Sigmoid colon (tissue), 7 donors: ENCODE data around the gene APAF1. TPM values are rescaled to one million over a fixed set of nuclear protein-coding genes. Genes with fewer than 3 reads are reported as not detected.

Experiments used
- DNase-seq: peaks from one replicate; pipeline ENCODE4 v3.0.0-alpha.2; 2019
- H3K27ac ChIP-seq, 4 donors: fragments of 200-600 bp; sonication (generic); one replicate each; pipeline ENCODE4 v1.5.1; 2016 to 2019; ENCODE audit warnings: mild to moderate bottlenecking in 1 of 4
- H3K27me3 ChIP-seq, 3 donors: fragments of 200-600 bp; sonication (generic); one replicate each; pipeline ENCODE4 v1.5.1; 2019; ENCODE audit warnings: mild to moderate bottlenecking in 1 of 3
- H3K36me3 ChIP-seq, 4 donors: fragments of 200-600 bp; sonication (generic); one replicate each; pipeline ENCODE4 v1.5.1; 2016 to 2019
- H3K4me1 ChIP-seq, 4 donors: fragments of 200-600 bp; sonication (generic); one replicate each; pipeline ENCODE4 v1.5.1; 2017 to 2019
- H3K4me3 ChIP-seq, 4 donors: fragments of 200-600 bp; sonication (generic); one replicate each; pipeline ENCODE4 v1.5.1; 2017 to 2019; ENCODE audit warnings: mild to moderate bottlenecking in 2 of 4, moderate library complexity in 1 of 4
- H3K9me3 ChIP-seq, 4 donors: fragments of 200-600 bp in 3 of 4; sonication (generic) in 3 of 4; one replicate each; pipeline versions ENCODE4 v1.5.1 to v1.6.1; 2013 to 2019
- EP300 ChIP-seq, 4 donors: sonication (generic); formaldehyde crosslinking; IDR thresholded peaks; one replicate each; pipeline ENCODE4 v1.6.1; 2017; ENCODE audit warnings: antibody characterized with exemption in 4 of 4
- POLR2A ChIP-seq, 2 donors: fragments of 450-650 bp; IDR thresholded peaks; one replicate each; pipeline ENCODE4 v1.6.1; 2016; ENCODE audit warnings: antibody characterized with exemption in 2 of 2, mild to moderate bottlenecking in 2 of 2, moderate library complexity in 2 of 2
- POLR2AphosphoS5 ChIP-seq, 4 donors: sonication (generic); formaldehyde crosslinking; IDR thresholded peaks; one replicate each; pipeline ENCODE4 v1.6.1; 2017; ENCODE audit warnings: antibody characterized with exemption in 4 of 4
- WGBS, 2 donors: extraction: QIAGEN DNeasy Blood & Tissue Kit; methylation state at CpG; one replicate each; pipeline ENCODE4 v1.1.7; 2013; 5-methylcytosine and 5-hydroxymethylcytosine counted together
- intact Hi-C: fragments of 100-400 bp; cut with DNase I; formaldehyde crosslinking; loops from one replicate; pipeline ENCODE4 v1.15.1; 2023
- polyA plus RNA-seq, 3 donors: library from polyadenylated mRNA; stranded (reverse); fragments of 200-250 nt; gene quantifications; one replicate each; pipeline ENCODE4 v1.2.3, GENCODE V29; 2013
- total RNA-seq, 4 donors: library from RNA; depleted of rRNA; stranded (reverse); fragments of >200 nt; gene quantifications; one replicate each; pipeline ENCODE4 v1.1.0, GENCODE V29; 2016
- TF ChIP-seq, protein P1 (sequence below), 4 experiments: fragments of 450-650 bp in 3 of 4; fragments of 200-600 bp in 1 of 4; IDR thresholded peaks; one replicate each; pipeline ENCODE4 v1.5.1; 2016 to 2019; ENCODE audit warnings: antibody characterized with exemption in 4 of 4, mild to moderate bottlenecking in 3 of 4, moderate library complexity in 2 of 4
- donor health status: healthy with polysubstance abuse.
- donor health status: Bipolar disorder and iron deficiency.
- donor health status: healthy.

The APAF1 gene
- total and polyA plus RNA-seq, 7 donors = 6.2 to 20.1 (median 14.6) TPM

DNA sequence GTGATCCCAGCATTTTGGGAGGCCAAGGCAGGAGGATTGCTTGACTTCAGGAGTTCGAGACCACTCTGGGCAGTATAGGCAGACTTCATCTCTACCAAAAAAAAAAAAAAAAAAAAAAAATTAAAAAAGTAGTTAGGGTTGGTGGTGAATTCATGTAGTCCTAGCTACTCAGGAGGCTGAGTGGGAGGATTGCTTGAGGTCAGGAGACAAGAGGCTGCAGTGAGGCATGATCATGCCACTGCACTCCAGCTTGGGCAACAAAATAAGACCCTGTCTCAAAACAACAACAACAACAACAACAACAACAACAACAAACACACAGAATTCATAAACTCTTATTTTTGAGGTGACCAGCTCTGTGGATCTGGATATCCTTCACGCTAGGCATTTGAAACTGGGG lies 34.5 kb upstream of the APAF1 start:
- no peaks in the 10 kb centered on the region for H3K27me3 ChIP-seq
- WGBS, 2 donors = 93 to 97% methylated on average over 2 of the region's 2 CpGs
- TF ChIP-seq POLR2A (IDR thresholded peaks at IDR 0.05) = no peak
- no peak for TF ChIP-seq EP300 (IDR thresholded peaks at IDR 0.05)
- TF ChIP-seq, protein P1, sequence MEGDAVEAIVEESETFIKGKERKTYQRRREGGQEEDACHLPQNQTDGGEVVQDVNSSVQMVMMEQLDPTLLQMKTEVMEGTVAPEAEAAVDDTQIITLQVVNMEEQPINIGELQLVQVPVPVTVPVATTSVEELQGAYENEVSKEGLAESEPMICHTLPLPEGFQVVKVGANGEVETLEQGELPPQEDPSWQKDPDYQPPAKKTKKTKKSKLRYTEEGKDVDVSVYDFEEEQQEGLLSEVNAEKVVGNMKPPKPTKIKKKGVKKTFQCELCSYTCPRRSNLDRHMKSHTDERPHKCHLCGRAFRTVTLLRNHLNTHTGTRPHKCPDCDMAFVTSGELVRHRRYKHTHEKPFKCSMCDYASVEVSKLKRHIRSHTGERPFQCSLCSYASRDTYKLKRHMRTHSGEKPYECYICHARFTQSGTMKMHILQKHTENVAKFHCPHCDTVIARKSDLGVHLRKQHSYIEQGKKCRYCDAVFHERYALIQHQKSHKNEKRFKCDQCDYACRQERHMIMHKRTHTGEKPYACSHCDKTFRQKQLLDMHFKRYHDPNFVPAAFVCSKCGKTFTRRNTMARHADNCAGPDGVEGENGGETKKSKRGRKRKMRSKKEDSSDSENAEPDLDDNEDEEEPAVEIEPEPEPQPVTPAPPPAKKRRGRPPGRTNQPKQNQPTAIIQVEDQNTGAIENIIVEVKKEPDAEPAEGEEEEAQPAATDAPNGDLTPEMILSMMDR (IDR thresholded peaks at IDR 0.05) = no peak
- no peak for TF ChIP-seq POLR2AphosphoS5 (IDR thresholded peaks at IDR 0.05)
- intact Hi-C loops = no loop called here
- no peaks in the 10 kb centered on the region for H3K9me3 ChIP-seq
- no peak for DNase-seq
- H3K4me3 ChIP-seq = no peak overlapping the region
- no peak overlapping the region for H3K27ac ChIP-seq
- H3K36me3 ChIP-seq = no peaks in the 10 kb centered on the region
- no peaks in the 10 kb centered on the region for H3K4me1 ChIP-seq

DNA sequence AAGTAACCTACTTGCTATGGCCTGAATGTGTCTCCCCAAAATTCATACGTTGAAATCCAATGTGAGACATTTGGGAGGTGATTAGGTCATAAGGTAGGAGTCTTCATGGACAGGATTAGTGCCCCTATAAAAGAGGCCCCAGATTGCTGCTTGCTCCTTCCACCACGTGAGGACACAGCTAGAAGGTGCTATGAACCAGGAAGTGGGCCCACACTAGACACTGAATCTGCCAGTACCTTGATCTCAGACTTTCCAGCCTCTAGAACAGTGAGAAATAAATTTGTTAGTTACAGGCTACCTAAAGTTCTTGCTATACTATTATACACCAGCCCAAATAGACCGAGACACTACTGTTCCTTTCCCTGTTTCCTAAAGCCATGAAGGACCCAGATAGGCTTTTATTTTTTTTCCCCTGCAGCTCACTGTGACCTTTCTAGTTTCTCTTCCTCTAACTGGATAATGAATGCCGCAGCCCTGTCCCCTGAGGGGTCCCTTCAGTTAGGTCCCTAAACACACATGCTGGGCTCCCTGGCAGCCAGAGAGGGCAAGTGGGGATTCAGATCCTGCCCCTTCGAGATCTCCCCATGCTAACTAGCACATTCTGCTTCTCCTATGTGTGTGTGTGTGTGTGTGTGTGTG lies 32.3 kb upstream of the APAF1 start:
- intact Hi-C loops = no loop called here
- no peak for TF ChIP-seq EP300 (IDR thresholded peaks at IDR 0.05)
- TF ChIP-seq, protein P1 (IDR thresholded peaks at IDR 0.05) = no peak
- no peak for TF ChIP-seq POLR2A (IDR thresholded peaks at IDR 0.05)
- TF ChIP-seq POLR2AphosphoS5 (IDR thresholded peaks at IDR 0.05) = no peak
- H3K36me3 ChIP-seq = no peaks in the 10 kb centered on the region
- no peak for DNase-seq
- no peak overlapping the region for H3K27ac ChIP-seq
- H3K4me1 ChIP-seq = no peaks in the 10 kb centered on the region
- H3K9me3 ChIP-seq = no peaks in the 10 kb centered on the region
- no peaks in the 10 kb centered on the region for H3K27me3 ChIP-seq
- WGBS, 2 donors = 62 to 78% methylated on average over 5 of the region's 5 CpGs
- H3K4me3 ChIP-seq = no peak overlapping the region

DNA sequence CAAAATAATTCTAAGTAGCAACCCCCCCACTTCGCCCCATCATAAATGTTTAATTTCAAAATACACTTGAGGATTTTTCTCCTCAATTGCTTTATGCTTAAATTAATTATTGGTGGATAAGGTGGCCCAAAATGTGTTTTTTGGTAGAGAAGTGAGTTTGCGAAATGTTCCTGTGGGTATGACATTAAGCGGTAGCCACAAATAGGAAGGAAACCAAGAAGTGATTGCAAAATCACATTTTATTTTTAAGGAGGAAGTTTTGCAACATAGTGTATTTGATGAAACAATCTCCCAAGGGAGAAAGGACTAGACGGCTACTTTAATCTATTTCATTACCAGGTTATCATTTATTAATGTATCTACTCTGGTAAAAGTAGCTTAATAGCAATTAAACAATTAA lies 26.1 kb upstream of the APAF1 start:
- 66 to 86% methylated on average over 4 of the region's 4 CpGs for WGBS, 2 donors
- no peak overlapping the region for H3K4me3 ChIP-seq
- H3K9me3 ChIP-seq = no peaks in the 10 kb centered on the region
- no peaks in the 10 kb centered on the region for H3K36me3 ChIP-seq
- DNase-seq = no peak
- intact Hi-C loops = no loop called here
- H3K27ac ChIP-seq = no peak overlapping the region
- H3K4me1 ChIP-seq = no peaks in the 10 kb centered on the region
- H3K27me3 ChIP-seq = no peaks in the 10 kb centered on the region
- TF ChIP-seq POLR2A (IDR thresholded peaks at IDR 0.05) (no peak), POLR2AphosphoS5 (IDR thresholded peaks at IDR 0.05) (peak in 2 of 4 donors; percentile 43 to 45), EP300 (IDR thresholded peaks at IDR 0.05) (peak in 1 of 4 donors; percentile 37)

DNA sequence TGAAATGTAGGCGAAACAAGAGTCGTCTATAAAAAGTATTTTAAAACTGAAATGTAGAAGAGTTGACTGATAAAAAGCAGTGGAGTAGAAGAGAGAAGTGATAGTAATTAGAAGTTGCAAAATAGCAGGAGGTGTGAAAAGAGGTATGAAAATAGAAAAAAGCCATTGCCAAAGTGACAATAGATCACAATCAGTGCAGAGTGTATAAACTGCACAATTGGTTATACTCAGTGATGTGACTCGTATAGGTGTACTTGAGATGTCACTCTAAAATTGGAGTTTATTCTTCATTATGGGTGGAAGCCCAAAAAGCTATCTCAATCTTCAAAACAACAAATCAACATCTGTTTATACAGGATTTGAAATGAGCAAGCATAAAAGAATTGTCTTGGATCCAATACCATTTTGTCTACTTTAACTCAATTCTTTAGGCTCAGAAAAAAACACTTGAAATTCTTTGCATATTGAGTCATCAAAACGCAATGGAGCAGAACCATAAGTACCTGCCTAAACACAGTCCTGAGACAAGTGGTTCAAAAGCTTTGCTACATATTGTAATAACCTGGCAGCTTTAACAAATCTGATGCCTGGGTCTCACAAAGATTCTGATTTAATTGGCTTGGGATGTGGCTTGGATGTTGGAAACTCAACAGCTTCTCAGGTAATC lies 9.3 kb upstream of the APAF1 start:
- H3K4me1 ChIP-seq = no peaks in the 10 kb centered on the region
- no peak for DNase-seq
- 81 to 85% methylated on average over 4 of the region's 4 CpGs for WGBS, 2 donors
- no peak overlapping the region for H3K4me3 ChIP-seq
- no peaks in the 10 kb centered on the region for H3K9me3 ChIP-seq
- H3K36me3 ChIP-seq = no peaks in the 10 kb centered on the region
- TF ChIP-seq EP300 (IDR thresholded peaks at IDR 0.05) (no peak), POLR2A (IDR thresholded peaks at IDR 0.05) (no peak), POLR2AphosphoS5 (IDR thresholded peaks at IDR 0.05) (no peak)
- TF ChIP-seq, protein P1 (IDR thresholded peaks at IDR 0.05) = no peak
- intact Hi-C loops = no loop called here
- H3K27me3 ChIP-seq = no peaks in the 10 kb centered on the region
- H3K27ac ChIP-seq = no peak overlapping the region

DNA sequence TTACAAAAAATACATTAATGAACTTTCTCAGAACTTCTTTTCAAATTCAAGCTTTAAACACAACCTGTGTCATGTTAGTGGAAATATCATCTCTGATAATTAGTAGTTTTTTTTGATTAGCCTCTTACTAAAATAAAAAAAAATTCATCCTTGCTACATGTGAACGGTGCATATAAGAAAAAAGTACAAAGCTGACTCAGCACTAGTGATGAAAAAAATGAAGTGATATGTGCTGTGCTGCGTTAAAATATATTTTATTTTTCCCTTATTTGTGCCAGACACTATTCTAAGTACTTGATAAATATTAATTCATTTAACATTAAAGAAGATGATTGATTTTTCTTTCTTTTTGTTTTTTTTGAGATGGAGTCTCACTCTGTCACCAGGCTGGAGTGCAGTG lies 8.0 kb upstream of the APAF1 start:
- Histone ChIP-seq H3K27me3 (no peaks in the 10 kb centered on the region), H3K36me3 (no peaks in the 10 kb centered on the region), H3K27ac (no peak overlapping the region), H3K4me3 (no peak overlapping the region), H3K9me3 (no peaks in the 10 kb centered on the region), H3K4me1 (no peaks in the 10 kb centered on the region)
- 84 to 89% methylated on average over 2 of the region's 2 CpGs for WGBS, 2 donors
- no peak for DNase-seq
- intact Hi-C loops = no loop called here
- TF ChIP-seq POLR2A (IDR thresholded peaks at IDR 0.05) = no peak
- no peak for TF ChIP-seq EP300 (IDR thresholded peaks at IDR 0.05)
- TF ChIP-seq, protein P1 (IDR thresholded peaks at IDR 0.05) = no peak
- TF ChIP-seq POLR2AphosphoS5 (IDR thresholded peaks at IDR 0.05) = no peak
